GM19240 (cell line): ENCODE data around the gene STK16.
"Not testable (repeated sequence)": the region's sequence is repeated elsewhere in the genome, so short reads cannot be mapped to it uniquely, and the experiment has no call there.

Experiments used
- DNase-seq: peaks from one replicate; pipeline ENCODE4 v3.0.0; 2011; ENCODE audit warnings: low spot score; ENCODE audit not compliant: insufficient read length

The STK16 gene

GRCh38 chr2:219243291-219243761, 2.0 kb upstream of the STK16 start:
- no peak for DNase-seq

- DNase-seq = no peak
Observed at GRCh38 chr2:219244789-219245147, 511 bp upstream of the STK16 start.

GRCh38 chr2:219245899-219246230, 586 bp downstream of the STK16 start:
- no peak for DNase-seq

DNA sequence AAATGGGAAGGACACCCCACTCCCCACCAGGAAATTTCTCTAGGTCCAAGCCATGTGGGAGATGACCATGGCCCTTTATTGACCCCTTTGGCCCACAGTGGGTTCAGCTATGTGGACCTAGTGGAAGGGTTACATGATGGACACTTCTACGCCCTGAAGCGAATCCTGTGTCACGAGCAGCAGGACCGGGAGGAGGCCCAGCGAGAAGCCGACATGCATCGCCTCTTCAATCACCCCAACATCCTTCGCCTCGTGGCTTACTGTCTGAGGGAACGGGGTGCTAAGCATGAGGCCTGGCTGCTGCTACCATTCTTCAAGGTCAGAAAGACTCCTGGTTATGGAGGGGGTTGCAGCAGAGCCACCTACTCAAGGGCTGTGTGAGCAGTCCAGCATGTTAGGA, 1.3 kb downstream of the STK16 start:
- no peak for DNase-seq

GRCh38 chr2:219247678-219248642, 2.7 kb downstream of the STK16 start:
- no peak for DNase-seq

DNA sequence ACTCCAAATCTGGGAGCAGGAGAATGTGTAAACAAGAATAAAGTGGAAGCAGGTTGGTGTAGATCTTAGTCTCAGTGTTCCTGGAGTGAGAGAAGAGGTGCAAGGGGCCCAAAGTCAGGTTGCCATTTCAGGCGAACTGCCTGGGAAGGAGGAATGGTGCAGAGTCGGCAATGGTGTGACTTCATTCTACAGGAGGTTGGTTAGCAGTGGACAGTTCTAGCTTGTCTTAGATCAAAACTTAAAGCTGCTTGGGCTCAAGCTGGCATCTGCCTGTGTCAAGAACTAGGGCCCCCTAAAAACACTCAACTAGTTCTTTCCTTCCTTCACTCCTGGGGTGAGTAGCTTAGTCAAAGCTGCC, 3.5 kb downstream of the STK16 start:
- DNase-seq = no peak

DNA sequence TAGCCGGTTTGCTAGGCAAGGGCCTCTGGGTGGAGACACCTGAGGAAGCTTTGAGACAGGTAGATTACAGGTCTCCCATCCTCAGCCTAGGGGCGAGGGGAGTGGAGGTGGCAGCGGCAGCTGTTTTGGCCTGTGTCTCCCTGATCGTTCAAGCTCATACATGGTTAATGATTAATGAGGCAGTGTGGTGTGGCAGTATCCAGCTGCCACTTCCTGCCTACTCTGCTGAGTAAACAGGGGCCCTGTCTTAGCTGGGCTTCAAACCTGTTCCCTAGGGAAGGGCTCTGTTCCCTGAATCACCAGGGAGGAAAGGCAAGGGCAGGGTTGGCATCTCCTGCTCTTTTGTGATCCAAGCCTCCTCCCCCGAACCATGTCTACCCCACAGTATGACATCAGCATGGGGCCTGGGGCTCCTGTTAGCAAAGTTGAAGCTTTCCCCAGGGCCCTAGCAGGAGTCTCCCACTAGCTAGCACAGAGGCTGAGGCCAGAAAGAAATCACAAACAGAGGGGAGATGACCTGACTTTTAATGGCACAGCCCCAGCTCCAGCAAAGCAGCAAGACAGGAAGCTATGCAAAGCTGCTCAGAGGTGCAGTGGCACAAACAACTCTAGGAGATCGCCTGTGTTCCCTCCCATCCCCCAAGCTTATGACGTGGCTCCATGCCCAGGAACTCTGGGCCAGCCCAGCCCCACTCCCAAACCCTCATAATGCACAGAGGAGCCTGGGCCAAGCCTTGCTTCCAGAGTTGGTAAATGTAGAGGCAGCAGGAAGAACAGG, 4.1 kb downstream of the STK16 start:
- DNase-seq = no peak

- DNase-seq = no peak
Observed at GRCh38 chr2:219250049-219250781, 4.9 kb downstream of the STK16 start.

DNA sequence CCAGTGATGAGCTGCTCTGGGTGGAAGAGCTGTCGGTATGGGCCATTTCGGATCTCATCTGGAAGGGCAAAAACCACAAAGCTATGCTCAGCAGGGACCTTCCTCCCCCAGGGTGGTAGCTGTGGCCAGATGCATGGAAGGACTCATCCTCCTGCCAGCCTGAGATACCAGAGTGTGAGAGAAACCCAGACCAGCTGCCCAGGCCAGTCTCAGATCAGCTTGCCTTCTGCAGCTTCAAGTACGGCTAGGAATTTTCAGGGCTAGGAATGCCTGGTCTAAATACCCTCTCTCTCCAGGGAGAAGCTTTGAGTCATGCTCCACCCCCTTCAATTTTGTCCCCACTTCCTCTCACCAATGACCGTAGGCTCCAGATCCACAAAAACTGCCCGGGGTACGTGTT, 6.4 kb downstream of the STK16 start:
- DNase-seq = no peak

DNA sequence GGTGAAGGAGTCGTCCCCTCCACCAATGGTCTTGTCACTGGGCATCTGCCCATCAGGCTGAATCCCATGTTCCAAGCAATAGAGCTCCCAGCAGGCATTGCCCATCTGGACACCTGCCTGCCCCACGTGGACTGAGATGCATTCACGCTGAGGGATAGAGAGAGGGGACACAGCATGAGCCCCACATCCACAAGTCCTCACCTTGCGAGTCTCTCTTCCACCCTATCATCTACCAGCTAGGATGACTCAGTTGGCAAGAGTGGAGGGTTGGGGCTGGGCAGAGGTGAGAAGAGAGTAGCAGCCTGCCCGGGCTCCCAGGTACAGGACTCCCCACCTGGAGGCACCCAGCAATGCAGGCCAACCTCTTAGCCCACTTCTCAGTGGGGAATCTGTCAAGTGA, 6.8 kb downstream of the STK16 start:
- no peak for DNase-seq

- no peak for DNase-seq
Observed at GRCh38 chr2:219252570-219252899, 7.3 kb downstream of the STK16 start.

GRCh38 chr2:219252900-219253752, 7.8 kb downstream of the STK16 start, which contains the start of gene TUBA4B:
Gene TUBA4B (plus strand): TSS chr2:219253243. CDS start chr2:219253408, 165 bp downstream.
- no peak for DNase-seq

DNA sequence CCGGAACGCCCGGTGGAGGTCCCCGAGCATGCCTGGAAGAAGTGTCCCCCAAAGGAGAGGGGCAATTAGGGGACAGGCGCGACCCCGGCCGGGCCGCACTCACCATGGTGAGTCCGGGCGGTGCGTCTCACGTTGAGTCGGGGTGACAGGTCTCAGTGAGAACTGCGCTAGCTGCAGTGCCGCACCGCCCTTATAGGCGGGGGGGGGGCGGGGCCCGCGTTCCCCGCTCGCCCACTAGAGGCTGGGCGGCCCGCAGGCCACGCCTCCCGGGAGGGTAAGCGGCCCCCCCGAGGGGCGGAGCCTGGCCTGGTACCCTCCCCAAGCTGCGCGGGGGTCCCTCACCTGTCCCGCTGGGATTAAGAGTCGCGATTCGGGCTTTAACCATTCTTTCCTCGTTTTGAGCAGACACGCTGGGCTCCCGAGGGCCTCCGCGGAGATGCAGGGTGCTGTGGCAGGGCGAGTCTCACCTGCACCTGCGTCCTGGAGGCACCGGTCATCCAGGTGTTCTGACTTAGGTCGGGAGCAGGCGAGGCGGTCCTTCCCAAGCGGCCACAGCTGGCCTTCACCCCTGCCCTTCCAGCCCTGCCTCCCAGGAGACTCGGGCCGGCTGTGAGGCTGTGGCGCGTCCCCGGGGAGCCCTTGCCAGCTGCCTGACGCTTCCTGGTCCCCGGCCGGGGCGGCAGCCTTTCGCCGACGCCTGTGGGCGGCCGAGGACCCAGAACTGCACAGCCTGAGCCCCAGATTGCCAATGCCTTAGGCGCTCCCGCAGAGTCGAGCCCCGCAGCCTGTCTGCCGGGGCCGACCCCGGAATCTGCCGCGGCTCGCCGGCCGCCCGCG, 8.7 kb downstream of the STK16 start, which contains the start of gene TUBA4A:
Gene TUBA4A, minus strand, starts transcription at position 166 of the 837 bp plus-strand sequence. Its CDS starts 60 bp downstream, at position 106.
- DNase-seq = peak; percentile 80

DNA sequence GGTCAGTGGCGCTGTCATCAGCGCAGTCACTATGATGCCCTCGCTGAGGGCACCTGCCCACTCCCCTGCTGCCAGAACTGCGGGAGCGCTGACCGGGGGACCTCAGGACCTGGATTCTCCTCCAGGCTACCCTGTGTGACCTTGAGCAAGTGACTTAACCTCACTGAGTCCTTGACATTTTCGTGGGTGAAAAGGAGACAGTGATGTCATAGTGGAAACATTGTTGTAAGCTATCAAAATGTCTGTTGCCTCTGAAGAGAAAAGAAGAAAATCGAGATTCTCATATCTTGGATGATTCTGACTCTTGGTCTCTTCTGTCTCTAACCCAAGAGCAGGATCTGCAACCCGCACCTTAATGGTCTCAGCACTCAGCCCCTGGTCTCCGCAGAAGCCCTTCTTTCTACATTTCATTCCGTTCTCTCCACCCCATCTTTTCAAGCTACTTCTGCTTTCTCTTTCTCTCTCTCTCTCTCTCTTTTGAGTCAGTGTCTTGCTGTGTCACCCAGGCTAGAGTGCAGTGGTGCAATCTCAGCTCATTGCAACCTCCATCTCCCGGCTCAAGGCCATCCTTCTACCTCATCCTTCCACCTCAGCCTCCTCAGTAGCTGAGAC, 9.4 kb downstream of the STK16 start:
- no peak for DNase-seq

DNA sequence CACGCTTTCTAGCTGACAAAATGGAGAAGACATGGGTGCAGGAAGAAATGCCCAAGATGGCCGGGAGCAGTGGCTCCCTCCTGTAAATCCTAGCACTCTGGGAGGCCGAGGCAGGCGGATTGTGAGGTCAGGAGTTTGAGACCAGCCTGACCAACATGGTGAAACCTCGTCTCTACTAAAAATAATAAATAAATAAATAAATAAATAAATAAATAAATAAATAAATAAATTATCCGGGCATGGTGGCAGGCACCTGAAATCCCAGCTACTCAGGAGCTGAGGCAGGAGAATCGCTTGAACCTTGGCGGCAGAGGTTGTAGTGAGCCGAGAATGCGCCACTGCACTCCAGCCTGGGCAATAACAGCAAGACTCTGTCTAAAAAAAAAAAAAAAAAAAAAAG, 13.7 kb downstream of the STK16 start:
- DNase-seq = not testable (repeated sequence)

DNA sequence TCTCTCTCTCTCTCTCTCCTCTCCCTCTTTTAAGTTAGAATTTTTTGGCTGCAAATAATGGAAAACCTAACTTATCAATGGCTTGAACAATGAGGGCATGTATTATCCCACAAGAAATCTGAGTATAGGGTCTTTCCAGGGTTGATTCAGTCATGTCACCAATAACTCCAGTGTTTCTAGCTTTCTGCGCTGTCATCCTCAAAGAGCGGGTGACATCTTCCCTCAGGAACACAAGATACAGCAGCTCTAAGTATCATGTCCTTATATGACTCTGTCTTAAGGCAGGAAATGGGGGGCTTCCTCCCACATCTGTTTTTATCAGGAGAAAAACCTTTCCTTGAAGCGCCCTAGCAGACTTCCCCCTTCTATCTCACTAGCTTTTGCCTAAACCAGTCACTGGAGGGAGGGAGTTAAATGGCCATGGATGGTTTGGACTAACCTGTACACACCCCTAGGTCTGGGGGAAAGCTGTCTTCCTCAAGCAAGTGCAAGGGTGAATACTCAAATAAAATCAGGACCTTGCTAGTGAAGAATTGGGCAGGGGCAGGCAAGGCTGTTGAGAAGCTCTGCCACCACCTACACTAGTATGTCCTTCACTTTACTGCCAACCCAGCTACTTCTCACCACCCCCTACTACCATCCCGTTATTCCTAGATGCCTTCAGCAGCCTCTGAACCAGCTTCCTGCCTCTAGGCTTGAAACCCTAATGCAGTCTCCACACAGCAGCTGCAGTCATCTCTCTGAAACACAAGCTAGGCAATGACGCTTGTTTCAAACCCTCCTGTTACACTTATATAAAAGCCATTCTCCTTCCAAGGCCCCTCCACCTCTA, 16.0 kb downstream of the STK16 start:
- no peak for DNase-seq

DNA sequence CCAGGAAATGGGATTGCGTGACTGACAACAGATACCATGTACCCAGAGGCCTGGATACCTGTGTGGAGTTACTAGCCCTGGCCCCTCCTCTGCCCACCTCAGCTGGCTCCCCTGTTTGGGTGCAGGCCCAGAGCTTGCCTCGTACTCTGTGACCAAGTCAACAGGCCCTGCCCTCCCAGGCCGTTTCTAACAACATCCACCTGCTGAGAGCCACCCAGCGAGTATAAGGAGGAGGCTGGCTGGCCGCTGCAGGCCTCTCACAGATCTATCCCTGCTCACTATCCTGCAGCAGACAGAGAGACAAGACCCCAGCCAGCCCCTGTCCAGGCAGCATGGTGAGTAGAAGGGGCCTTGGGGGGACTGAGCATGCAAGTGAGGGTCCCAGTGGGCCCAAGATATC, 21.0 kb downstream of the STK16 start:
- no peak for DNase-seq

- DNase-seq = no peak
Observed at GRCh38 chr2:219266886-219267285, 21.6 kb downstream of the STK16 start.

GRCh38 chr2:219268294-219268693, 23.0 kb downstream of the STK16 start:
- DNase-seq = no peak
